Measurements from ENCODE around the gene MPV17L.
"Not testable (repeated sequence)": the region's sequence is repeated elsewhere in the genome, so short reads cannot be mapped to it uniquely, and the experiment has no call there.

MPV17L gene

DNA sequence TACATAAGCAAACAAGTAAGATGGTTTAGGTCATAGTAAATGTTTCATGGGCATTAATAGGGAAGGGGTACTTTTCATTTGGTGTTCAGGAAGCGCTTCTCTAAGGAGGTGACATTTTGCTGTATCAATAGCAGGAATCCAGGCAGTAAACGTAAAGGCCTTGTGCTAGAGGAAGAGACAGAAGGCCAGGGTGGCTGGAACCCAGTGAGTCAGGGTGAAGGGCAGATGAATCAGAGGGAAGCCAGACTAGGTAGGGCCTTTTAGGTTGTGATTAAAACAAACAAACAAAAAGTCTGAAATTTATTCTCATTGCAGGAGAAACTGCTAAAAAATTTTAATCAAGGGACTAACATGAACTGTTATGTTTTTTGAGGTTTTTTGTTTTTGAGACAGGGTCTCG, 45.3 kb downstream of the MPV17L start:
- Histone ChIP-seq H3K27me3 (ENCODE audit: control insufficient read depth, insufficient read depth, low read length) (no peaks in the 10 kb centered on the region), H3K4me2 (ENCODE audit: low read length) (no peak overlapping the region), H3K27ac (no peak overlapping the region), H3K4me1 (no peaks in the 10 kb centered on the region), H3K36me3 (ENCODE audit: control insufficient read depth, insufficient read depth, low read length) (no peaks in the 10 kb centered on the region), H2AFZ (no peak overlapping the region), H3K9me3 (ENCODE audit: control insufficient read depth, low read length) (no peaks in the 10 kb centered on the region), H3K79me2 (peaks cover 16% of the 10 kb centered on the region), H3K4me3 (ENCODE audit: low read depth, low read length) (no peak overlapping the region), H3K9ac (no peak overlapping the region)
- TF ChIP-seq, protein P1, sequence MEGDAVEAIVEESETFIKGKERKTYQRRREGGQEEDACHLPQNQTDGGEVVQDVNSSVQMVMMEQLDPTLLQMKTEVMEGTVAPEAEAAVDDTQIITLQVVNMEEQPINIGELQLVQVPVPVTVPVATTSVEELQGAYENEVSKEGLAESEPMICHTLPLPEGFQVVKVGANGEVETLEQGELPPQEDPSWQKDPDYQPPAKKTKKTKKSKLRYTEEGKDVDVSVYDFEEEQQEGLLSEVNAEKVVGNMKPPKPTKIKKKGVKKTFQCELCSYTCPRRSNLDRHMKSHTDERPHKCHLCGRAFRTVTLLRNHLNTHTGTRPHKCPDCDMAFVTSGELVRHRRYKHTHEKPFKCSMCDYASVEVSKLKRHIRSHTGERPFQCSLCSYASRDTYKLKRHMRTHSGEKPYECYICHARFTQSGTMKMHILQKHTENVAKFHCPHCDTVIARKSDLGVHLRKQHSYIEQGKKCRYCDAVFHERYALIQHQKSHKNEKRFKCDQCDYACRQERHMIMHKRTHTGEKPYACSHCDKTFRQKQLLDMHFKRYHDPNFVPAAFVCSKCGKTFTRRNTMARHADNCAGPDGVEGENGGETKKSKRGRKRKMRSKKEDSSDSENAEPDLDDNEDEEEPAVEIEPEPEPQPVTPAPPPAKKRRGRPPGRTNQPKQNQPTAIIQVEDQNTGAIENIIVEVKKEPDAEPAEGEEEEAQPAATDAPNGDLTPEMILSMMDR (IDR thresholded peaks at IDR 0.05), result no peak

DNA sequence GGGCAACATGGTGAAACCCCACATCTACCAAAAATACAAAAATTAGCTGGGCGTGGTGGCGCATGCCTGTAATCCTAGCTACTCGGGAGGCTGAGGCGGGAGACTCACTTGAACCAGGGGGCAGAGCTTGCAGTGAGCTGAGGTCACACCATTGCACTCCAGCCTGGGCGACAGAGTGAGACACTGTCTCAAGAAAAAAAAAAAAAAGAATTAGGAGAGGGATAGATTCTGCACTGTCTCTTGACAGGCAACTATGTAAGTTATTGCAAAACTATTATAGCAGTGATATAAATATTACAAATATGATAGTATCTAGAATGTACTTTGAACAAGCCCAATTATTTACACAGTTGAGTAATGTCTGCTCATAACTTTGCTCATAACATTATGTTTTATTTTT, 46.6 kb downstream of the MPV17L start:
- H3K27ac ChIP-seq; H3K4me2 ChIP-seq (ENCODE audit: low read length); H3K9ac ChIP-seq; H3K4me1 ChIP-seq; H3K36me3 ChIP-seq (ENCODE audit: control insufficient read depth, insufficient read depth, low read length); H3K9me3 ChIP-seq (ENCODE audit: control insufficient read depth, low read length); H3K4me3 ChIP-seq (ENCODE audit: low read depth, low read length); H3K27me3 ChIP-seq (ENCODE audit: control insufficient read depth, insufficient read depth, low read length); H2AFZ ChIP-seq: not testable (repeated sequence)
- peaks cover 20% of the 10 kb centered on the region for H3K79me2 ChIP-seq

DNA sequence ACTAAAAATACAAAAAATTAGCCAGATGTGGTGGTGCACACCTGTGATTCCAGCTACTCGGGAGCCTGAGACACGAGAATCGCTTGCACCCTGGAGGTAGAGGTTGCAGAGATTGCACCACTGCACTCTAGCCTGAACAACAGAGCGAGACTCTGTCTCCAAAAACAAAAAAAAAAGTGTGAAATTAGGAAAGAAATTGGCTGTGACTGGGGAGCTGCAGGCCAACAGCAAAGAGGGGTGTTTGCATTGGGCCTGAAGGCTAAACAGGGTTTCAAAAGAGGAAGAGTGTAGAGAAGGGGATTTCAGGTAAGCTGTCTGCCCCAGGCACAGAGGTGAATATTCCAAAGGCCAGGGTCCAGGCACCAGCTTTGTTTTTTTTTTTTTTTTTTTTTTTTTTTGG, 48.2 kb downstream of the MPV17L start:
- no peaks in the 10 kb centered on the region for H3K4me1 ChIP-seq
- H3K27ac ChIP-seq, result no peak overlapping the region
- no peak overlapping the region for H3K4me3 ChIP-seq (ENCODE audit: low read depth, low read length)
- H2AFZ ChIP-seq, result no peak overlapping the region
- no peak overlapping the region for H3K4me2 ChIP-seq (ENCODE audit: low read length)
- H3K36me3 ChIP-seq (ENCODE audit: control insufficient read depth, insufficient read depth, low read length), result no peaks in the 10 kb centered on the region
- H3K9ac ChIP-seq, result no peak overlapping the region
- TF ChIP-seq, protein P1 (IDR thresholded peaks at IDR 0.05), result no peak
- H3K79me2 ChIP-seq, result peaks cover 15% of the 10 kb centered on the region
- no peaks in the 10 kb centered on the region for H3K9me3 ChIP-seq (ENCODE audit: control insufficient read depth, low read length)
- no peaks in the 10 kb centered on the region for H3K27me3 ChIP-seq (ENCODE audit: control insufficient read depth, insufficient read depth, low read length)

DNA sequence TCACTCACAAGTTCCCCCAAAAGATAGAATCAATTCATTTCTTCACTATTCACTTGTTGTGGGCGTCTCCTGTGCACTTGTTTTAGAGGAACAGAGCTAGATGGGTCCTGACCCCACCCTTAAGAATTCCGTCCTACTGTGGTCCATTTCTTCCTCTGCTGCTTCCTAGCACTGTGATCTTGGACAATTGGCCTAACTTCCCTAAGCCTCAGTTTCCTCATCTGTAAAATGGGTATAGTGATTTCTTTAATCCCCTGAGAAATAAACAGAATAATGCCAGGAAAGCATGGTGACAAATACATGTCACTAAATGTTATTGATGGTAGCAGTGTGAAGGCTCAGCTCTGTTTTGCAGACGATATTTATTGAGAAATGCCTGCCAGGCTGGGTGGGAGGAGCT, 48.7 kb downstream of the MPV17L start:
- no peak overlapping the region for H3K27ac ChIP-seq
- H3K9ac ChIP-seq, result no peak overlapping the region
- TF ChIP-seq, protein P1 (IDR thresholded peaks at IDR 0.05), result no peak

DNA sequence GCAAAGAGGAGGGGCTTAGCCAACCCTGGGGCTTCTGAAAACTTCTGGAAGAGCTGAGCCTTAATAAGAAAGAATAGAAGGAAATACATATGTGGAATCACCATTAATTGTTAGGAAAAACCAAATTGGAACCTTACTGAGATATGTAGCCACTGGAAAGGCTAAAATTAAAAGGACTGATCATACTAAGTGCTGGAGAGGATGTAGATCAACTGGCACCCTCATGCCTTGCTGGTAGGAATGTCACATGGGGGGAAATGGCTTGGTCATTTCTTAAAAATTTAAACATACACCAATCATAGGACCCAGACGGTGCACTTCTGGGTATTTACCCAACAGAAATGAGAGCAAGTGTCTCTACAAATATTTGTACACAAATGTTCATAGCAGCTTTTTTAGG, 49.9 kb downstream of the MPV17L start:
- Histone ChIP-seq H3K79me2 (peaks cover 12% of the 10 kb centered on the region), H3K27ac (no peak overlapping the region), H3K9me3 (ENCODE audit: control insufficient read depth, low read length) (no peaks in the 10 kb centered on the region), H2AFZ (no peak overlapping the region), H3K9ac (no peak overlapping the region), H3K4me3 (ENCODE audit: low read depth, low read length) (no peak overlapping the region), H3K36me3 (ENCODE audit: control insufficient read depth, insufficient read depth, low read length) (no peaks in the 10 kb centered on the region), H3K4me1 (no peaks in the 10 kb centered on the region), H3K4me2 (ENCODE audit: low read length) (no peak overlapping the region), H3K27me3 (ENCODE audit: control insufficient read depth, insufficient read depth, low read length) (no peaks in the 10 kb centered on the region)
- TF ChIP-seq, protein P1 (IDR thresholded peaks at IDR 0.05), result no peak

More for the DNA sequence above, 48.7 kb downstream of the MPV17L start:
- Histone ChIP-seq H2AFZ (no peak overlapping the region), H3K9me3 (ENCODE audit: control insufficient read depth, low read length) (no peaks in the 10 kb centered on the region), H3K4me2 (ENCODE audit: low read length) (no peak overlapping the region), H3K79me2 (peaks cover 15% of the 10 kb centered on the region), H3K4me1 (no peaks in the 10 kb centered on the region), H3K27me3 (ENCODE audit: control insufficient read depth, insufficient read depth, low read length) (no peaks in the 10 kb centered on the region), H3K4me3 (ENCODE audit: low read depth, low read length) (no peak overlapping the region), H3K36me3 (ENCODE audit: control insufficient read depth, insufficient read depth, low read length) (no peaks in the 10 kb centered on the region)
